ENCODE measurements around the gene TOM1L2.

GRCh38 chr17:17859909-17860765, 112.1 kb downstream of the TOM1L2 start:
- TF ChIP-seq TAF1 (IDR thresholded peaks at IDR 0.05; ENCODE audit: low read depth, low read length) (no peak), POLR2A (IDR thresholded peaks at IDR 0.05; ENCODE audit: low read depth, low read length) (no peak), POLR2AphosphoS5 (IDR thresholded peaks at IDR 0.05; ENCODE audit: low read depth, low read length) (no peak)

Data from GM12891 (cell line).